Activated T-helper 1 cell treated with anti-CD3 and anti-CD28 coated beads, Interleukin-2, amount 50 U/mL, for 16 hours (primary cell): Measurements from ENCODE around the gene TTYH1.
A peak's percentile ranks its signal among the peaks of the same experiment; 100 is the strongest.
"Not testable (repeated sequence)": the region's sequence is repeated elsewhere in the genome, so short reads cannot be mapped to it uniquely, and the experiment has no call there.

ENCODE experiments used
- DNase-seq, 2 donors: peaks; one replicate each; pipeline ENCODE4 v3.0.0-alpha.2; 2020; ENCODE audit warnings: low read depth in 1 of 2, low spot score in 1 of 2

TTYH1 gene

GRCh38 chr19:54458648-54459281 lies 43.5 kb downstream of the TTYH1 start:
- no peak for DNase-seq

GRCh38 chr19:54459282-54460229 lies 44.3 kb downstream of the TTYH1 start:
- DNase-seq = no peak

- DNase-seq = no peak
Measured at GRCh38 chr19:54460230-54461005, 45.2 kb downstream of the TTYH1 start.

- DNase-seq = no peak
Measured at GRCh38 chr19:54461210-54461609, 45.9 kb downstream of the TTYH1 start.

GRCh38 chr19:54461613-54462012 lies 46.3 kb downstream of the TTYH1 start:
- DNase-seq = no peak

- no peak for DNase-seq
Measured at GRCh38 chr19:54462047-54462654, 46.9 kb downstream of the TTYH1 start.

- peak; percentile 39 to 49 for DNase-seq
Measured at GRCh38 chr19:54462655-54463530, 47.6 kb downstream of the TTYH1 start.

GRCh38 chr19:54463531-54464043 lies 48.3 kb downstream of the TTYH1 start, which contains the start of gene LENG9:
TSS of gene LENG9 (minus strand) at chr19:54463778. CDS start at chr19:54463526, 252 bp downstream.
- DNase-seq = peak; percentile 75 to 84

GRCh38 chr19:54464044-54464629 lies 48.9 kb downstream of the TTYH1 start:
- DNase-seq = peak; percentile 41 to 66

- DNase-seq = peak; percentile 22 to 51
Measured at GRCh38 chr19:54464630-54465425, 49.6 kb downstream of the TTYH1 start.

GRCh38 chr19:54465426-54466109 lies 50.3 kb downstream of the TTYH1 start:
- DNase-seq = no peak

GRCh38 chr19:54466110-54466480 lies 50.8 kb downstream of the TTYH1 start:
- DNase-seq = not testable (repeated sequence)

- no peak for DNase-seq
Measured at GRCh38 chr19:54469496-54469934, 54.3 kb downstream of the TTYH1 start.

- DNase-seq = no peak
Measured at GRCh38 chr19:54470276-54470887, 55.1 kb downstream of the TTYH1 start.

GRCh38 chr19:54470991-54471782 lies 55.9 kb downstream of the TTYH1 start:
- no peak for DNase-seq

- DNase-seq = no peak
Measured at GRCh38 chr19:54473071-54473891, 58.0 kb downstream of the TTYH1 start, which contains the start of gene CDC42EP5. TSS of gene CDC42EP5 (minus strand) at chr19:54473296. CDS start at chr19:54465547, 7,749 bp downstream.
